ENCODE results near the gene C1orf116.
"Not testable (repeated sequence)": the region's sequence is repeated elsewhere in the genome, so short reads cannot be mapped to it uniquely, and the experiment has no call there.

The C1orf116 gene

DNA sequence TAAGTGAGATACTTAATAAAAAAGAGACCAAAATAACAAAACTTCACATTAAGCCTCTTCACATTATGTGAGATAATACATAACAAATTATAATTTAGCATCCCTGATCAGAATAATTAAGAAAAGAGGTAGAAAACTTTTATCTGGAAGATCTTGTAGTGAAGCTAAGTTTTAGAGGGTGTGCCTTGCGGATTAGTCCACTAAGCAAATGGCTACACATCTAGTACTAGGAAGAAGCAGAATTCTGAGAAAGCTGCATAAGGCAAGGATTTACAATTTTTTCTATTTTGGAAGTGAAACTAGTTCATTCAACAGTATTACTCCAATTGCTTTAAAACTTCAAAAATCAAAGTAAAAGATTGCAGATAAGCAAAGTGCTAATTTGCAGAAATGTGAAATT is 14.9 kb upstream of the C1orf116 start:
- Histone ChIP-seq H3K4me1 (ENCODE audit: insufficient read depth, poor library complexity, severe bottlenecking) (peaks cover 38% of the 10 kb centered on the region), H3K9me3 (ENCODE audit: severe bottlenecking) (no peaks in the 10 kb centered on the region), H3K27ac (ENCODE audit: poor library complexity, severe bottlenecking) (no peak overlapping the region), H3K4me3 (ENCODE audit: severe bottlenecking) (no peak overlapping the region), H3K36me3 (ENCODE audit: low read depth) (peaks cover 61% of the 10 kb centered on the region), H3K27me3 (ENCODE audit: insufficient read depth, poor library complexity, severe bottlenecking) (no peaks in the 10 kb centered on the region)
- DNase-seq (ENCODE audit: low spot score) = no peak
- ATAC-seq (ENCODE audit: low read depth) = no peak
- TF ChIP-seq CTCF (IDR thresholded peaks at IDR 0.05; ENCODE audit: poor library complexity, severe bottlenecking) = no peak

DNA sequence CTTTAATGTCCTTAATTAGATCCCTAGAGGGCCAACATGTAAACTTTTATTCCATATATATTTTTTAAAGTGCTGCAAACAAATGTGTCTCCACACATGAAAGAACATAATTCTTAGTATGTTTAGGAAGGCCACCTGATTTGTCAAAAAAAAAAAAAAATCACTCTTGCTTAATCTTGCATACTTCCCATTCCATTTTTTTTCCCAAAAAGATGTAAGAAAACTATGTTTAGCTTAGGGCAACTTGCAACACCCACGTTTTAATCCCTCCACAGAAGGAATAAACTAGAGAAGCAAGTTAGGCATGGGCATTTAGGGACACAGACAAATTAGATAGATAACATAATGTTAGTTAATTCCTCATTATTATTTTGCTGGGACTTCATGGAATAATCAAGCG is 12.9 kb upstream of the C1orf116 start:
- Histone ChIP-seq H3K27ac (ENCODE audit: poor library complexity, severe bottlenecking) (no peak overlapping the region), H3K36me3 (ENCODE audit: low read depth) (peaks cover 61% of the 10 kb centered on the region), H3K9me3 (ENCODE audit: severe bottlenecking) (no peaks in the 10 kb centered on the region), H3K27me3 (ENCODE audit: insufficient read depth, poor library complexity, severe bottlenecking) (no peaks in the 10 kb centered on the region), H3K4me3 (ENCODE audit: severe bottlenecking) (no peak overlapping the region), H3K4me1 (ENCODE audit: insufficient read depth, poor library complexity, severe bottlenecking) (peaks cover 27% of the 10 kb centered on the region)
- DNase-seq (ENCODE audit: low spot score) (no peak), ATAC-seq (ENCODE audit: low read depth) (no peak)
- TF ChIP-seq CTCF (IDR thresholded peaks at IDR 0.05; ENCODE audit: poor library complexity, severe bottlenecking) = no peak

DNA sequence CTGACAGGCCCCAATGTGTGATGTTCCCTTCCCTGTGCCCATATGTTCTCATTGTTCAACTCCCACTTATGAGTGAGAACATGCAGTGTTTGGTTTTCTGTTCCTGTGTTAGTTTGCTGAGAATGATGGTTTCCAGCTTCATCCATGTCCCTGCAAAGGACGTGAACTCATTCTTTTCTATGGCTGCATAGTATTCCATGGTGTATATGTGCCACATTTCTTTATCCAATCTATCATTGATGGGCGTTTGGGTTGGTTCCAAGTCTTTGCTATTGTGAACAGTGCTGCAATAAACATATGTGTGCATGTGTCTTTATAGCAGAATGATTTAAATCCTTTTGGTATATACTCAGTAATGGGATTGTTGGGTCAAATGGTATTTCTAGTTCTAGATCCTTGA is 8.8 kb upstream of the C1orf116 start:
- Histone ChIP-seq H3K4me1 (ENCODE audit: insufficient read depth, poor library complexity, severe bottlenecking) (peaks cover 14% of the 10 kb centered on the region), H3K36me3 (ENCODE audit: low read depth) (peaks cover 28% of the 10 kb centered on the region)
- H3K4me3 ChIP-seq (ENCODE audit: severe bottlenecking); H3K9me3 ChIP-seq (ENCODE audit: severe bottlenecking); H3K27ac ChIP-seq (ENCODE audit: poor library complexity, severe bottlenecking); ATAC-seq (ENCODE audit: low read depth); H3K27me3 ChIP-seq (ENCODE audit: insufficient read depth, poor library complexity, severe bottlenecking); DNase-seq (ENCODE audit: low spot score): not testable (repeated sequence)

DNA sequence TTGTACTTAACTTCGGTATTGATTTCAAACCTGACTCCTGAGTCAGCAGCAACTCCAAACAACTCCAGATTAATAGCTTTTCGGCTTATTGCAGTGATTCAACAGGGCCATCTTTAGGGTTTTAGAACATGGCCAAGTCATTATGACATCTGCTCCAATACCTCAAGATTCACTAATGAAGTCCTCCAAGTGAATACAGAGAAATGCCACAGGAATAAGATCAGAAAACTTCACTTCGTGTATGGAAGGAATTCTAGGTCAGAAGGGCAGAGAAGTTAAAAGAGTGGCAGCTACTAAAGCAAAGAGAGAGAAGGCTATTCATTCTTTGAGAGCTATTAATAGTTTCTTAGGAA is 7.6 kb upstream of the C1orf116 start:
- H3K4me1 ChIP-seq (ENCODE audit: insufficient read depth, poor library complexity, severe bottlenecking) = peaks cover 14% of the 10 kb centered on the region
- peak overlapping the region; percentile 10 for H3K27ac ChIP-seq (ENCODE audit: poor library complexity, severe bottlenecking)
- peaks cover 18% of the 10 kb centered on the region for H3K36me3 ChIP-seq (ENCODE audit: low read depth)
- H3K27me3 ChIP-seq (ENCODE audit: insufficient read depth, poor library complexity, severe bottlenecking) = no peaks in the 10 kb centered on the region
- TF ChIP-seq CTCF (IDR thresholded peaks at IDR 0.05; ENCODE audit: poor library complexity, severe bottlenecking) = no peak
- no peak overlapping the region for H3K4me3 ChIP-seq (ENCODE audit: severe bottlenecking)
- ATAC-seq (ENCODE audit: low read depth) = no peak
- H3K9me3 ChIP-seq (ENCODE audit: severe bottlenecking) = no peaks in the 10 kb centered on the region
- no peak for DNase-seq (ENCODE audit: low spot score)

DNA sequence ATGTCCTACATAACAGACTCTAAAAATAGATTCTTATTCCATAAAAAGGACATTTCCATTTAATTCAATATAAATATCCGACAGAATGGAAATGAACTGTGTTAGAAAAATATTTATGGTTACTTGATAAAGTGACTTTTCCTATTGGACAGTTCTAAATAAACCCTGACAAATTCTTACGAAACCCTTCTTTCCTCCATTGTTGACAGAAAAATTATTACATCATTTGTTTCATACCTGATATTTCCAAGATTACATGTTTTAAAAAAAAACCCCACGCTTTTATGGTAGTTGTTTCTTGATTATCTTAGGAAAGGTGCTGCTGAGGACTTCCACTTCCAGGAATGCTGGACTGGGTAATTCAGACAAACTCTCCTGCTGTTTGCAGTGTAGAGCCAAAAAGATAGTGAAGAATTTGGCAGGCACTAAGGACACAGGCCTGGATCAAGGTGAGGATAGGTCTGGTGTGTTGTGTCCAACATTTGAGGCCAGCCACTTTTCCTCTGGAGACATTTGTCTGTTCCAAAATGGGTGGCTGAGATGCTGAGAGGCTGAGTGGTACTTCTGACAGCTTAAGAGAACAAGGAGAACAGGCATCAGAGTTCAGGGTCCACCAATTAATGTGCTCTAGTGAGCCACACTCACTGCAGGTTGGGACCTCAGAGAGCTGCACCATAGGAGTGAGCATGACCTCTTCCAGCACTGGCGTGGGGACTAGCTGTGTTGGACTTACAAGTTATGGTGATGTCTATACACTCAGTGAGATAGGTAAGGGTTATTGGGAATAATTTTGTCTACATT is 7.0 kb upstream of the C1orf116 start:
- ATAC-seq (ENCODE audit: low read depth) (no peak), DNase-seq (ENCODE audit: low spot score) (no peak)
- Histone ChIP-seq H3K9me3 (ENCODE audit: severe bottlenecking) (no peaks in the 10 kb centered on the region), H3K4me3 (ENCODE audit: severe bottlenecking) (no peak overlapping the region), H3K4me1 (ENCODE audit: insufficient read depth, poor library complexity, severe bottlenecking) (peaks cover 20% of the 10 kb centered on the region), H3K27ac (ENCODE audit: poor library complexity, severe bottlenecking) (peak overlapping the region; percentile 10), H3K36me3 (ENCODE audit: low read depth) (peaks cover 12% of the 10 kb centered on the region), H3K27me3 (ENCODE audit: insufficient read depth, poor library complexity, severe bottlenecking) (no peaks in the 10 kb centered on the region)
- no peak for TF ChIP-seq CTCF (IDR thresholded peaks at IDR 0.05; ENCODE audit: poor library complexity, severe bottlenecking)
